ENCODE data around the gene TPSD1.

DNA sequence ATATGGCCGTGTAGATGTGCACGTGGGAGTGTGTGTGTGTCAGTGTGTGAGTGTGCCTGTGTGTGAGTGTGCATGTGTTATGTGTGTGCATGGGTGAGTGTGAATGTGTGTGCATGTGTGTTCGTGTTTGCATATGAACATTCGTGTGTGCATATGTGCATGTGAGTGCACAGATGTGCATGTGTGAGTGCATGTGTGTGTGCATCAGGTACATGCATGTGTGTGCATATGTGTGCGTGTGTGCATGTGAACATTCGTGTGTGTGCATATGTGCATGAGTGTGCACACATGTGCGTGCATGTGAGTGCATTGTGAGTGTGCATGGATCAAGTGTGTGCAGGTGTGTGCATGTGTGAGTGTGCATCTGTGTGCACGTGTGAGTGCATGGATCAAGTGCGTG lies 17.9 kb upstream of the TPSD1 start:
- TF ChIP-seq YY1 (IDR thresholded peaks at IDR 0.05; ENCODE audit: insufficient read depth, insufficient read length) = no peak
- no peak for TF ChIP-seq ZNF274 (IDR thresholded peaks at IDR 0.05; ENCODE audit: low read depth, low read length)
